H9 (cell line): Measurements from ENCODE around the gene MORC2. TPM values are rescaled to one million over a fixed set of nuclear protein-coding genes. Genes with fewer than 3 reads are reported as not detected.

Experiments
- DNase-seq: peaks from one replicate; pipeline ENCODE4 v3.0.0-alpha.2; 2017
- H2AFZ ChIP-seq: one replicate; pipeline ENCODE4 v1.6.1; 2013; ENCODE audit warnings: mild to moderate bottlenecking, low read length, control low read depth, moderate library complexity
- H2AK5ac ChIP-seq: 2 replicates; pipeline ENCODE4 v1.6.1; 2013; ENCODE audit warnings: low read length, control low read depth, mixed read lengths; ENCODE audit not compliant: insufficient read length
- H2BK120ac ChIP-seq: one replicate; pipeline ENCODE4 v1.6.1; 2013; ENCODE audit warnings: low read depth, mild to moderate bottlenecking, low read length, control low read depth, inconsistent platforms; ENCODE audit not compliant: poor library complexity, severe bottlenecking
- H2BK12ac ChIP-seq: 2 replicates; pipeline ENCODE4 v1.6.1; 2013; ENCODE audit warnings: low read length, control low read depth, mixed read lengths, low read depth; ENCODE audit not compliant: insufficient read length
- H2BK15ac ChIP-seq: 2 replicates; pipeline ENCODE4 v1.6.1; 2013; ENCODE audit warnings: low read depth, low read length, control low read depth
- H2BK20ac ChIP-seq: one replicate; pipeline ENCODE4 v1.6.1; 2013; ENCODE audit warnings: low read depth, mild to moderate bottlenecking, low read length, control low read depth, inconsistent platforms; ENCODE audit not compliant: poor library complexity, severe bottlenecking
- H2BK5ac ChIP-seq: 2 replicates; pipeline ENCODE4 v1.6.1; 2013; ENCODE audit warnings: low read length, control low read depth, mixed read lengths; ENCODE audit not compliant: insufficient read length
- H3K14ac ChIP-seq: 2 replicates; pipeline ENCODE4 v1.6.1; 2013; ENCODE audit warnings: low read length, control low read depth; ENCODE audit not compliant: insufficient read depth
- H3K18ac ChIP-seq: 2 replicates; pipeline ENCODE4 v1.6.1; 2013; ENCODE audit warnings: low read depth, mild to moderate bottlenecking, mixed read lengths, low read length, control low read depth; ENCODE audit not compliant: insufficient read length
- H3K23ac ChIP-seq: 2 replicates; pipeline ENCODE4 v1.6.1; 2013; ENCODE audit warnings: low read length, control low read depth, mixed read lengths, low read depth; ENCODE audit not compliant: insufficient read length
- H3K23me2 ChIP-seq: 2 replicates; pipeline ENCODE4 v1.6.1; 2013; ENCODE audit warnings: low read depth, mild to moderate bottlenecking, mixed read lengths, low read length, control low read depth; ENCODE audit not compliant: insufficient read length, poor library complexity, severe bottlenecking
- H3K27ac ChIP-seq: 2 replicates; pipeline ENCODE4 v1.5.1; 2013; ENCODE audit warnings: low read length, control low read depth, mixed read lengths, low read depth; ENCODE audit not compliant: insufficient read length
- H3K27me3 ChIP-seq: 2 replicates; pipeline ENCODE4 v1.6.1; 2013; ENCODE audit warnings: low read length, control low read depth, inconsistent platforms; ENCODE audit not compliant: insufficient read depth
- H3K4ac ChIP-seq: 2 replicates; pipeline ENCODE4 v1.6.1; 2013; ENCODE audit warnings: low read depth, mild to moderate bottlenecking, control low read depth, inconsistent platforms, low read length, moderate library complexity
- H3K4me1 ChIP-seq: 2 replicates; pipeline ENCODE4 v1.6.1; 2013; ENCODE audit warnings: low read length, control low read depth, inconsistent platforms; ENCODE audit not compliant: insufficient read depth
- H3K4me2 ChIP-seq: 2 replicates; pipeline ENCODE4 v1.6.1; 2013; ENCODE audit warnings: low read length, control low read depth, mixed read lengths; ENCODE audit not compliant: insufficient read length, insufficient read depth
- H3K56ac ChIP-seq: 2 replicates; pipeline ENCODE4 v1.6.1; 2013; ENCODE audit warnings: low read depth, mild to moderate bottlenecking, mixed read lengths, low read length, control low read depth; ENCODE audit not compliant: insufficient read length
- H3K79me1 ChIP-seq: 2 replicates; pipeline ENCODE4 v1.6.1; 2013; ENCODE audit warnings: low read depth, mild to moderate bottlenecking, moderate library complexity, low read length, control low read depth, inconsistent platforms; ENCODE audit not compliant: insufficient read depth, poor library complexity, severe bottlenecking
- H3K79me2 ChIP-seq: 2 replicates; pipeline ENCODE4 v1.6.1; 2013; ENCODE audit warnings: low read length, control low read depth, inconsistent platforms; ENCODE audit not compliant: insufficient read depth
- H3K9ac ChIP-seq: 2 replicates; pipeline ENCODE4 v1.6.1; 2013; ENCODE audit warnings: low read length, control low read depth, mixed read lengths; ENCODE audit not compliant: insufficient read length; ENCODE audit errors: extremely low read depth
- H3K9me3 ChIP-seq: one replicate; pipeline ENCODE4 v1.6.1; 2013; ENCODE audit warnings: low read depth, low read length, inconsistent platforms; ENCODE audit not compliant: control insufficient read depth
- H3T11ph ChIP-seq: one replicate; pipeline ENCODE4 v1.6.1; 2013; ENCODE audit warnings: mild to moderate bottlenecking, low read length, control low read depth, inconsistent platforms
- H4K20me1 ChIP-seq: one replicate; pipeline ENCODE4 v1.6.1; 2013; ENCODE audit not compliant: control insufficient read depth, insufficient read length, insufficient read depth
- H4K5ac ChIP-seq: 2 replicates; pipeline ENCODE4 v1.6.1; 2013; ENCODE audit warnings: low read depth, mild to moderate bottlenecking, mixed read lengths, low read length, control low read depth; ENCODE audit not compliant: insufficient read length
- H4K8ac ChIP-seq: replicated peaks from 2 replicates; pipeline ENCODE4 v1.6.1; 2013; ENCODE audit warnings: low read length, control low read depth, mixed read lengths, low read depth; ENCODE audit not compliant: insufficient read length
- H4K91ac ChIP-seq: 2 replicates; pipeline ENCODE4 v1.6.1; 2013; ENCODE audit warnings: low read depth, mild to moderate bottlenecking, moderate library complexity, mixed read lengths, low read length, control low read depth; ENCODE audit not compliant: insufficient read length
- H3K27ac Mint-ChIP-seq, 3 experiments: 2 replicates in 2 of 3; 3 replicates in 1 of 3; pipeline ENCODE4 v1.8.0; 2020 to 2021; ENCODE audit warnings: mixed read lengths in 3 of 3, mild to moderate bottlenecking in 1 of 3, moderate library complexity in 1 of 3
- H3K27me3 Mint-ChIP-seq: 2 replicates; pipeline ENCODE4 v1.8.0; 2021; ENCODE audit warnings: low read depth, mild to moderate bottlenecking, moderate library complexity, mixed read lengths
- H3K36me3 Mint-ChIP-seq, 3 experiments: 2 replicates in 2 of 3; 3 replicates in 1 of 3; pipeline ENCODE4 v1.8.0; 2020 to 2021; ENCODE audit warnings: low read depth in 3 of 3, mixed read lengths in 3 of 3; ENCODE audit not compliant: insufficient read depth in 1 of 3
- H3K4me1 Mint-ChIP-seq, 2 experiments: 2 replicates each; pipeline ENCODE4 v1.8.0; 2020; ENCODE audit warnings: mixed read lengths in 2 of 2
- H3K4me3 Mint-ChIP-seq, 2 experiments: 2 replicates in 1 of 2; 3 replicates in 1 of 2; pipeline ENCODE4 v1.8.0; 2020 to 2021; ENCODE audit warnings: mild to moderate bottlenecking in 2 of 2, mixed read lengths in 2 of 2, moderate library complexity in 1 of 2
- H3K9me3 Mint-ChIP-seq, 2 experiments: 2 replicates in 1 of 2; 3 replicates in 1 of 2; pipeline ENCODE4 v1.8.0; 2020; ENCODE audit warnings: mild to moderate bottlenecking in 2 of 2, mixed read lengths in 2 of 2, moderate library complexity in 1 of 2
- WGBS: extraction: QIAGEN DNeasy Blood & Tissue Kit; methylation state at CpG from one replicate; pipeline ENCODE4 v1.1.7; 2013; ENCODE audit warnings: missing lambda C conversion rate, low lambda C conversion rate, mixed read lengths; ENCODE audit not compliant: insufficient read length; ENCODE audit errors: extremely low coverage; 5-methylcytosine and 5-hydroxymethylcytosine counted together
- total RNA-seq: library from RNA; stranded (reverse); gene quantifications from 2 replicates; pipeline ENCODE4 v1.2.1, GENCODE V29; 2021
- TF ChIP-seq, protein P1 (sequence below): fragments of 200-600 bp; sonication (generic); conservative IDR thresholded peaks from 3 replicates; pipeline ENCODE4 v1.8.0; 2021; ENCODE audit warnings: antibody characterized with exemption, mild to moderate bottlenecking

Gene MORC2
- total RNA-seq, 1 experiment from 2014 or later: 37.4 TPM

DNA sequence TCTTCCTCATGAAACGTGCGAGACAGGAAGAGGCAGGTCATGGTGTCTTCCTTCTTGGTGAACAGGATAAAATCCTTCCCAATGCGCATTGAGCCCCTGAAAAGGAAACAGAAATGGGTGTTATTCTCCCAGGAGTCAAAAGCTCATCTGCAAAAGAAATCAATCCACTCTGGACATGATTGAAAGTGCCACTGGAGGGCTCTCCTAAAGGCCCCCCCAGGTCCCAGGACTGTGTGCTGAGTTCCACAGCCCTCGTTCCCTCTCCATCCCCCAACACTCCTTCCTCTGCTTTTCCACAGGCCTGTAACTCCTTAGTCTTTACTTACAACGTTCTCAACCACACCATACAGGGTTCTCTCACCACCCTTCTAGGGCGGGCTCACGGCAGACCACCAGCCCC lies 22.2 kb downstream of the MORC2 start:
- Histone ChIP-seq H4K20me1 (no peaks in the 10 kb centered on the region), H3K4ac (no peak overlapping the region), H2BK12ac (no peak overlapping the region), H2BK5ac (no peak overlapping the region), H3K9ac (no peak overlapping the region), H3K14ac (no peak overlapping the region), H3K9me3 (no peaks in the 10 kb centered on the region), H4K5ac (no peak overlapping the region), H3K23ac (no peak overlapping the region), H3K18ac (no peak overlapping the region), H3K79me1 (no peaks in the 10 kb centered on the region), H3K4me1 (no peaks in the 10 kb centered on the region), H2AFZ (no peak overlapping the region), H3K79me2 (no peaks in the 10 kb centered on the region), H3K27ac (no peak overlapping the region), H3T11ph (no peak overlapping the region), H3K4me2 (no peak overlapping the region), H3K56ac (no peak overlapping the region), H2BK120ac (no peak overlapping the region), H3K27me3 (no peaks in the 10 kb centered on the region), H3K23me2 (no peaks in the 10 kb centered on the region), H4K8ac (no peak overlapping the region), H2BK20ac (no peak overlapping the region), H2AK5ac (no peak overlapping the region), H4K91ac (no peak overlapping the region), H2BK15ac (no peak overlapping the region)
- TF ChIP-seq, protein P1, sequence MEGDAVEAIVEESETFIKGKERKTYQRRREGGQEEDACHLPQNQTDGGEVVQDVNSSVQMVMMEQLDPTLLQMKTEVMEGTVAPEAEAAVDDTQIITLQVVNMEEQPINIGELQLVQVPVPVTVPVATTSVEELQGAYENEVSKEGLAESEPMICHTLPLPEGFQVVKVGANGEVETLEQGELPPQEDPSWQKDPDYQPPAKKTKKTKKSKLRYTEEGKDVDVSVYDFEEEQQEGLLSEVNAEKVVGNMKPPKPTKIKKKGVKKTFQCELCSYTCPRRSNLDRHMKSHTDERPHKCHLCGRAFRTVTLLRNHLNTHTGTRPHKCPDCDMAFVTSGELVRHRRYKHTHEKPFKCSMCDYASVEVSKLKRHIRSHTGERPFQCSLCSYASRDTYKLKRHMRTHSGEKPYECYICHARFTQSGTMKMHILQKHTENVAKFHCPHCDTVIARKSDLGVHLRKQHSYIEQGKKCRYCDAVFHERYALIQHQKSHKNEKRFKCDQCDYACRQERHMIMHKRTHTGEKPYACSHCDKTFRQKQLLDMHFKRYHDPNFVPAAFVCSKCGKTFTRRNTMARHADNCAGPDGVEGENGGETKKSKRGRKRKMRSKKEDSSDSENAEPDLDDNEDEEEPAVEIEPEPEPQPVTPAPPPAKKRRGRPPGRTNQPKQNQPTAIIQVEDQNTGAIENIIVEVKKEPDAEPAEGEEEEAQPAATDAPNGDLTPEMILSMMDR: no peak
- H3K36me3 Mint-ChIP-seq: peaks cover 49 to 84% (median 77%) of the 10 kb centered on the region in 3 experiments
- H3K4me3 Mint-ChIP-seq: no peak overlapping the region
- H3K27ac Mint-ChIP-seq: no peak overlapping the region
- H3K4me1 Mint-ChIP-seq: no peaks in the 10 kb centered on the region
- no peak for DNase-seq
- no peaks in the 10 kb centered on the region for H3K27me3 Mint-ChIP-seq
- no peaks in the 10 kb centered on the region for H3K9me3 Mint-ChIP-seq
- no CpG with 5 or more reads among the region's 7 CpGs for WGBS
